ENCODE data around the gene SPG21. TPM values are rescaled to one million over a fixed set of nuclear protein-coding genes. Genes with fewer than 3 reads are reported as not detected.

The SPG21 gene
- polyA plus RNA-seq, 1 donor (not counting 4 experiments of a cell fraction or from before 2014, with no cell fraction given) = 62.9 TPM

DNA sequence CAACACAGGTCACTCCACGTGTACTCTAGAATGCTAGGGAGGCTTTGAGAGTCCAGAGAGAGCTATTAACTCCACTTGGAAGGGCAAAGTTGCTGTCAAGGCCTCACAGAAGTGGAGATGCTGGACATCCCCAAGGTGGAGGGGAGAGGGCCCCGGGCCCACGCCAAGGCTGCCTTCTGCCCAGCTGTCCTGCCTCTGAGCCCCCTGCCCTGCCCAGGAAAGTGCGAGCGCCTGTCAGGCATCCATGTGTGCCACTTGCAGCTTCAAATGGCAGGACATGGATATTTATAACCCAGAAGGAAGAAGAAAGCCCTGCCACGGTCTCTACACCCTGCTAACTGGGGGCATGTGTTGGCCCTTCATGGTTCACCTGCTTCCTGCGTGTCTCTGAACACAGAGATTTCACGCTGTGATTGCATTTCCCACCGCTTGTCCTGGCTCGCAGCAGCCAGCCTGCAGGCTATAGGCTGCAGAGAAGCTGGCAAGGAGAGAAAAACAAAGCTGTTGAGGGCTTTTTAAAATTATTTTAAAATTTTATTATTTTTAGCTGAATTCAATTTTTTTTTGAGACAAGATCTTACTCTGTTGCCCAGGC is 61.0 kb downstream of the SPG21 start:
- H3K9me1 ChIP-seq (ENCODE audit: control insufficient read depth, extremely low read depth, insufficient read depth, low read length) = no peaks in the 10 kb centered on the region
- no peaks in the 10 kb centered on the region for H3K4me1 ChIP-seq (ENCODE audit: control insufficient read depth, extremely low read depth, insufficient read depth, low read length)
- no peaks in the 10 kb centered on the region for H4K20me1 ChIP-seq (ENCODE audit: control insufficient read depth, extremely low read depth, insufficient read depth, low read length)
- H3K4me2 ChIP-seq (ENCODE audit: control insufficient read depth, extremely low read depth, insufficient read depth, low read depth, low read length) = no peak overlapping the region
- TF ChIP-seq, protein P1, sequence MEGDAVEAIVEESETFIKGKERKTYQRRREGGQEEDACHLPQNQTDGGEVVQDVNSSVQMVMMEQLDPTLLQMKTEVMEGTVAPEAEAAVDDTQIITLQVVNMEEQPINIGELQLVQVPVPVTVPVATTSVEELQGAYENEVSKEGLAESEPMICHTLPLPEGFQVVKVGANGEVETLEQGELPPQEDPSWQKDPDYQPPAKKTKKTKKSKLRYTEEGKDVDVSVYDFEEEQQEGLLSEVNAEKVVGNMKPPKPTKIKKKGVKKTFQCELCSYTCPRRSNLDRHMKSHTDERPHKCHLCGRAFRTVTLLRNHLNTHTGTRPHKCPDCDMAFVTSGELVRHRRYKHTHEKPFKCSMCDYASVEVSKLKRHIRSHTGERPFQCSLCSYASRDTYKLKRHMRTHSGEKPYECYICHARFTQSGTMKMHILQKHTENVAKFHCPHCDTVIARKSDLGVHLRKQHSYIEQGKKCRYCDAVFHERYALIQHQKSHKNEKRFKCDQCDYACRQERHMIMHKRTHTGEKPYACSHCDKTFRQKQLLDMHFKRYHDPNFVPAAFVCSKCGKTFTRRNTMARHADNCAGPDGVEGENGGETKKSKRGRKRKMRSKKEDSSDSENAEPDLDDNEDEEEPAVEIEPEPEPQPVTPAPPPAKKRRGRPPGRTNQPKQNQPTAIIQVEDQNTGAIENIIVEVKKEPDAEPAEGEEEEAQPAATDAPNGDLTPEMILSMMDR (optimal IDR thresholded peaks at IDR 0.05 in 1 of 3, IDR thresholded peaks at IDR 0.05 in 1 of 3, conservative IDR thresholded peaks at IDR 0.05 in 1 of 3; ENCODE audit: extremely low read depth in 1 of 3, insufficient read depth in 2 of 3, low read length in 3 of 3) = no peak
- no peak for TF ChIP-seq EZH2 (IDR thresholded peaks at IDR 0.05; ENCODE audit: low read length)
- no peaks in the 10 kb centered on the region for H3K27me3 ChIP-seq (ENCODE audit: control insufficient read depth, extremely low read depth, insufficient read depth, low read length)
- dilution Hi-C loops (cut with MboI; ENCODE audit: extremely low pct_ligation_motif_present, low sequenced_read_pairs) = no loop called here
- H3K36me3 ChIP-seq (ENCODE audit: control insufficient read depth in 2 of 2, extremely low read depth in 1 of 2, insufficient read depth in 2 of 2, low read length in 2 of 2) = no peaks in the 10 kb centered on the region
- DNase-seq (ENCODE audit: low read depth, low spot score) (no peak), FAIRE-seq (no peak)
- no peak overlapping the region for H2AFZ ChIP-seq (ENCODE audit: control insufficient read depth, low read length)
- no peaks in the 10 kb centered on the region for H3K9me3 ChIP-seq (ENCODE audit: control insufficient read depth, low read depth, low read length)
- no peaks in the 10 kb centered on the region for H3K79me2 ChIP-seq (ENCODE audit: control insufficient read depth, insufficient read depth, low read length)
- no peak overlapping the region for H3K27ac ChIP-seq (ENCODE audit: control insufficient read depth, insufficient read depth, low read length)
- no peak overlapping the region for H3K4me3 ChIP-seq (ENCODE audit: control insufficient read depth in 2 of 3, extremely low read depth in 1 of 3, insufficient read depth in 2 of 3, low read depth in 1 of 3, low read length in 3 of 3)
- H3K9ac ChIP-seq (ENCODE audit: control insufficient read depth, extremely low read depth, insufficient read depth, low read length) = no peak overlapping the region

DNA sequence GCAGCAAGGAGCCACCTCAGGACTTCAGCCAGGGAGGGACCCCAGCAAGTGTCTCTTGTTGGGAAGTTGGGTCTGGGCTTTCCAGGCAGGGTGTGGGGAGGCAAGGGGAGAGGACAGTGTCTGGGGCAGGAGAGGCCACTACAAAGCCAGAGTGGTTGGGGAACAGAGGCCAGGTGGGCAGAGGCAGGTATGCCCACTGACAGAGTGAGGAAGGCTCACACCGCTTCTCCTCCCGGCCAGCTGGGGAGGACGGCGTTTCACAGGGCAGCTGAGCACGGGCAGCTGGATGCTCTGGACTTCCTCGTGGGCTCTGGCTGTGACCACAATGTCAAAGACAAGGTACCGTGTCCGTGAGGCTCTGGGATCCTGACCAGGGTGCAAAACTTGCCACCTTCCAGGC is 63.1 kb downstream of the SPG21 start:
- no peak overlapping the region for H3K4me2 ChIP-seq (ENCODE audit: control insufficient read depth, extremely low read depth, insufficient read depth, low read depth, low read length)
- TF ChIP-seq, protein P1 (optimal IDR thresholded peaks at IDR 0.05 in 1 of 3, IDR thresholded peaks at IDR 0.05 in 1 of 3, conservative IDR thresholded peaks at IDR 0.05 in 1 of 3; ENCODE audit: extremely low read depth in 1 of 3, insufficient read depth in 2 of 3, low read length in 3 of 3) = no peak
- no peak for TF ChIP-seq EZH2 (IDR thresholded peaks at IDR 0.05; ENCODE audit: low read length)
- dilution Hi-C loops (cut with MboI; ENCODE audit: extremely low pct_ligation_motif_present, low sequenced_read_pairs) = no loop called here
- H4K20me1 ChIP-seq (ENCODE audit: control insufficient read depth, extremely low read depth, insufficient read depth, low read length) = no peaks in the 10 kb centered on the region
- H3K9me1 ChIP-seq (ENCODE audit: control insufficient read depth, extremely low read depth, insufficient read depth, low read length) = no peaks in the 10 kb centered on the region
- H3K4me1 ChIP-seq (ENCODE audit: control insufficient read depth, extremely low read depth, insufficient read depth, low read length) = peaks cover 2% of the 10 kb centered on the region
- H3K36me3 ChIP-seq (ENCODE audit: control insufficient read depth in 2 of 2, extremely low read depth in 1 of 2, insufficient read depth in 2 of 2, low read length in 2 of 2) = no peaks in the 10 kb centered on the region
- H3K9me3 ChIP-seq (ENCODE audit: control insufficient read depth, low read depth, low read length) = no peaks in the 10 kb centered on the region
- H3K9ac ChIP-seq (ENCODE audit: control insufficient read depth, extremely low read depth, insufficient read depth, low read length) = no peak overlapping the region
- FAIRE-seq = no peak
- no peaks in the 10 kb centered on the region for H3K79me2 ChIP-seq (ENCODE audit: control insufficient read depth, insufficient read depth, low read length)
- DNase-seq (ENCODE audit: low read depth, low spot score) = no peak
- no peak overlapping the region for H2AFZ ChIP-seq (ENCODE audit: control insufficient read depth, low read length)
- no peak overlapping the region for H3K4me3 ChIP-seq (ENCODE audit: control insufficient read depth in 2 of 3, extremely low read depth in 1 of 3, insufficient read depth in 2 of 3, low read depth in 1 of 3, low read length in 3 of 3)
- no peak overlapping the region for H3K27ac ChIP-seq (ENCODE audit: control insufficient read depth, insufficient read depth, low read length)
- H3K27me3 ChIP-seq (ENCODE audit: control insufficient read depth, extremely low read depth, insufficient read depth, low read length) = no peaks in the 10 kb centered on the region
